ENCODE measurements around the gene NIFK. TPM values are rescaled to one million over a fixed set of nuclear protein-coding genes. Genes with fewer than 3 reads are reported as not detected.
"Not testable (repeated sequence)": the region's sequence is repeated elsewhere in the genome, so short reads cannot be mapped to it uniquely, and the experiment has no call there.

NIFK gene
- total and polyA plus RNA-seq, 2 experiments from 2014 or later: 53.6 to 54.6 TPM

DNA sequence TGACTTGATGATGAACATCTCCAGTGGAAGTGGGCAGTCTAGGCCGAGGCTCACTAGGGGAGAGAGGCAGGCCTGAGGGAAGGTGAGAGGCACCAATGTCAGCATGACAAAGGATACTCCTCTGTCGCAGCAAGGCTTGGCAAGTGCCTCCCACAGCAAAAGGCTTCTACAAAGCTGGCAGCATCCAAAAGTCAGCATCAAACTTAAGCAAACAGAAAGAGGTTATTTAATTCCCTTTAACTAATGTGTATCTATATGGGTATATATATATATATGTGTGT, 41.6 kb downstream of the NIFK start:
- H2AFZ ChIP-seq: no peak overlapping the region

GRCh38 chr2:121694398-121695170, 42.1 kb downstream of the NIFK start:
- Histone ChIP-seq H4K20me1 (ENCODE audit: insufficient read depth, poor library complexity, severe bottlenecking) (no peaks in the 10 kb centered on the region), H3K27ac (no peak overlapping the region), H3K4me2 (no peak overlapping the region), H3K36me3 (replicated peaks; ENCODE audit: insufficient read depth, low read depth) (no peaks in the 10 kb centered on the region), H3K27me3 (no peaks in the 10 kb centered on the region), H3K4me1 (ENCODE audit: insufficient read depth) (no peaks in the 10 kb centered on the region), H2AFZ (no peak overlapping the region), H3K9me3 (ENCODE audit: low read depth) (no peaks in the 10 kb centered on the region), H3K79me2 (no peaks in the 10 kb centered on the region), H3K9me2 (replicated peaks; ENCODE audit: insufficient read depth) (no peaks in the 10 kb centered on the region), H3K4me3 (no peak overlapping the region)
- 82% methylated on average over 6 of the region's 6 CpGs for WGBS (ENCODE audit: low lambda C conversion rate, missing lambda C conversion rate)
- TF ChIP-seq EZH2 (IDR thresholded peaks at IDR 0.05; ENCODE audit: borderline replicate concordance) (no peak), EZH2phosphoT487 (IDR thresholded peaks at IDR 0.05; ENCODE audit: low read depth, severe bottlenecking, unreplicated experiment) (no peak)
- TF ChIP-seq, protein P1, sequence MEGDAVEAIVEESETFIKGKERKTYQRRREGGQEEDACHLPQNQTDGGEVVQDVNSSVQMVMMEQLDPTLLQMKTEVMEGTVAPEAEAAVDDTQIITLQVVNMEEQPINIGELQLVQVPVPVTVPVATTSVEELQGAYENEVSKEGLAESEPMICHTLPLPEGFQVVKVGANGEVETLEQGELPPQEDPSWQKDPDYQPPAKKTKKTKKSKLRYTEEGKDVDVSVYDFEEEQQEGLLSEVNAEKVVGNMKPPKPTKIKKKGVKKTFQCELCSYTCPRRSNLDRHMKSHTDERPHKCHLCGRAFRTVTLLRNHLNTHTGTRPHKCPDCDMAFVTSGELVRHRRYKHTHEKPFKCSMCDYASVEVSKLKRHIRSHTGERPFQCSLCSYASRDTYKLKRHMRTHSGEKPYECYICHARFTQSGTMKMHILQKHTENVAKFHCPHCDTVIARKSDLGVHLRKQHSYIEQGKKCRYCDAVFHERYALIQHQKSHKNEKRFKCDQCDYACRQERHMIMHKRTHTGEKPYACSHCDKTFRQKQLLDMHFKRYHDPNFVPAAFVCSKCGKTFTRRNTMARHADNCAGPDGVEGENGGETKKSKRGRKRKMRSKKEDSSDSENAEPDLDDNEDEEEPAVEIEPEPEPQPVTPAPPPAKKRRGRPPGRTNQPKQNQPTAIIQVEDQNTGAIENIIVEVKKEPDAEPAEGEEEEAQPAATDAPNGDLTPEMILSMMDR (IDR thresholded peaks at IDR 0.05; ENCODE audit: poor library complexity): no peak
- DNase-seq (ENCODE audit: low spot score): no peak

More for the DNA sequence above, 41.6 kb downstream of the NIFK start:
- Histone ChIP-seq H3K4me3 (no peak overlapping the region), H3K79me2 (no peaks in the 10 kb centered on the region), H3K9me3 (ENCODE audit: low read depth) (no peaks in the 10 kb centered on the region), H3K4me1 (ENCODE audit: insufficient read depth) (no peaks in the 10 kb centered on the region), H3K27ac (no peak overlapping the region), H3K36me3 (replicated peaks; ENCODE audit: insufficient read depth, low read depth) (no peaks in the 10 kb centered on the region), H3K27me3 (no peaks in the 10 kb centered on the region), H4K20me1 (ENCODE audit: insufficient read depth, poor library complexity, severe bottlenecking) (no peaks in the 10 kb centered on the region), H3K4me2 (no peak overlapping the region), H3K9me2 (replicated peaks; ENCODE audit: insufficient read depth) (no peaks in the 10 kb centered on the region)
- WGBS (ENCODE audit: low lambda C conversion rate, missing lambda C conversion rate): 65% methylated on average over 2 of the region's 2 CpGs
- no peak for DNase-seq (ENCODE audit: low spot score)
- TF ChIP-seq EZH2 (IDR thresholded peaks at IDR 0.05; ENCODE audit: borderline replicate concordance): no peak
- TF ChIP-seq EZH2phosphoT487 (IDR thresholded peaks at IDR 0.05; ENCODE audit: low read depth, severe bottlenecking, unreplicated experiment): no peak
- TF ChIP-seq, protein P1 (IDR thresholded peaks at IDR 0.05; ENCODE audit: poor library complexity): no peak

GRCh38 chr2:121690572-121690971, 46.1 kb downstream of the NIFK start:
- H3K79me2 ChIP-seq; H3K9me3 ChIP-seq (ENCODE audit: low read depth); H2AFZ ChIP-seq; H3K27me3 ChIP-seq; DNase-seq (ENCODE audit: low spot score); H4K20me1 ChIP-seq (ENCODE audit: insufficient read depth, poor library complexity, severe bottlenecking); H3K4me1 ChIP-seq (ENCODE audit: insufficient read depth); H3K4me3 ChIP-seq; H3K4me2 ChIP-seq; H3K27ac ChIP-seq; H3K36me3 ChIP-seq (replicated peaks; ENCODE audit: insufficient read depth, low read depth); H3K9me2 ChIP-seq (replicated peaks; ENCODE audit: insufficient read depth): not testable (repeated sequence)
- WGBS (ENCODE audit: low lambda C conversion rate, missing lambda C conversion rate): 90% methylated on average over 3 of the region's 3 CpGs

DNA sequence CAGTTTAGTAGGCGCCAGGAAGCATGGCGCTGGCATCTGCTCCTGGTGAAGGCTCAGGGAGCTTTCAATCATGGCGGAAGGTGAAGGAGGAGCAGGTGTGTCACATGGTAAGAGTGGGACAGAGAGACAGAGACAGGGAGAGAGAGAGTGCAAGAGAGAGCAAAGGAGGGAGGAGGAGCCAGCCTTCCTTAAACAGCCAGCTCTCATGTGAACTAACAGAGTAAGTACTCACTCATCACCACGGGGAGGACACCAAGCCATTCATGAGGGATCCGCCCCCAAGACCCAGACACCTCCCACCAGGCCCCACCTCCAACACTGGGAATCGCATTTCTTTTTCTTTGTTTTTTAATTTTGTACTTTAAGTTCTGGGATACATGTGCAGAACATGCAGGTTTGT, 46.6 kb downstream of the NIFK start:
- Histone ChIP-seq H4K20me1 (ENCODE audit: insufficient read depth, poor library complexity, severe bottlenecking) (no peaks in the 10 kb centered on the region), H3K27ac (no peak overlapping the region), H3K36me3 (replicated peaks; ENCODE audit: insufficient read depth, low read depth) (no peaks in the 10 kb centered on the region), H3K4me3 (no peak overlapping the region), H3K4me1 (ENCODE audit: insufficient read depth) (peaks cover 12% of the 10 kb centered on the region), H3K4me2 (no peak overlapping the region), H3K79me2 (no peaks in the 10 kb centered on the region), H2AFZ (no peak overlapping the region), H3K9me2 (replicated peaks; ENCODE audit: insufficient read depth) (no peaks in the 10 kb centered on the region), H3K27me3 (no peaks in the 10 kb centered on the region), H3K9me3 (ENCODE audit: low read depth) (no peaks in the 10 kb centered on the region)
- no peak for DNase-seq (ENCODE audit: low spot score)
- TF ChIP-seq EZH2phosphoT487 (IDR thresholded peaks at IDR 0.05; ENCODE audit: low read depth, severe bottlenecking, unreplicated experiment) (no peak), EZH2 (IDR thresholded peaks at IDR 0.05; ENCODE audit: borderline replicate concordance) (no peak)
- TF ChIP-seq, protein P1 (IDR thresholded peaks at IDR 0.05; ENCODE audit: poor library complexity): no peak
- WGBS (ENCODE audit: low lambda C conversion rate, missing lambda C conversion rate): 92% methylated on average over 6 of the region's 6 CpGs

Data from hepatocyte (in vitro differentiated cells).